ENCODE measurements around the gene ANO7. TPM values are rescaled to one million over a fixed set of nuclear protein-coding genes. Genes with fewer than 3 reads are reported as not detected.

Gene ANO7
- total and polyA plus RNA-seq, 2 of the 8 experiments (the other 6 are each of a cell fraction or from before 2014, with no cell fraction given) = 3.2 to 6.9 TPM

- TF ChIP-seq KDM1A (IDR thresholded peaks at IDR 0.05; ENCODE audit: borderline replicate concordance, low read length) = no peak
- TF ChIP-seq GTF2F1 (IDR thresholded peaks at IDR 0.05; ENCODE audit: borderline replicate concordance, low read depth, low read length) = no peak
Measured at GRCh38 chr2:241184901-241185300, 3.6 kb upstream of the ANO7 start (continued).
